ENCODE results near the gene HSPBP1. TPM values are rescaled to one million over a fixed set of nuclear protein-coding genes. Genes with fewer than 3 reads are reported as not detected.

HSPBP1 gene
- total RNA-seq, 1 experiment from 2014 or later = 63.0 TPM

DNA sequence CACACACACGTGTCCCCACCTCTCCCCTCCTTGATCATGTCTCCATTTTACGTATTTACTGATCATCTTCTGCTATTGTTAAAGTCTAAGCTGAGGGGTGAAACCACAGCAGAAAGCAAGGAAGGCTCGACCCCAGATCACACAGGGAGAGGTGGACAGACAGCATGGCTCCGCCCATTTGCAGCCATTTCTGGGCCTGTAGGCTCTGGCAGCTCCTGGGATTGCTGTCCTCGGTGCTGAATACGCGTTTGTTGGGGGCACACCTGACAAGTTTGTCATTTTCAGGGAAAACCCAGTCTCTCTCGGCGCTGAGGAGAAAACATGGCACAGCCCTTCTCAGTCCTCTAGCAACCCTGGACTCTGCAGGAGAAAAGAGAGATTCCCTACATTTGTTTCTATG is 59.4 kb downstream of the HSPBP1 start:
- no TSS peak for BruUV-seq (replicated peaks)
- Histone ChIP-seq H4K20me1 (ENCODE audit: insufficient read depth) (no peaks in the 10 kb centered on the region), H3K4me3 (replicated peaks in 1 of 2; ENCODE audit: low read depth in 1 of 2, low read length in 2 of 2) (no peak overlapping the region), H3K79me2 (ENCODE audit: insufficient read depth, low read length) (no peaks in the 10 kb centered on the region), H3K9me3 (ENCODE audit: control insufficient read depth in 1 of 2, insufficient read depth in 1 of 2, low read depth in 1 of 2, low read length in 2 of 2) (no peaks in the 10 kb centered on the region; a peak in 1 of 4 replicates), H3K9me2 (ENCODE audit: insufficient read depth) (no peaks in the 10 kb centered on the region), H3K27ac (ENCODE audit: low read depth, low read length) (no peak overlapping the region), H3K27me3 (ENCODE audit: insufficient read depth, low read length) (no peaks in the 10 kb centered on the region), H3K4me1 (ENCODE audit: control insufficient read depth in 1 of 2, insufficient read depth in 2 of 2, low read length in 2 of 2) (peaks cover 4 to 24% of the 10 kb centered on the region in 2 experiments; a peak in 3 of 4 replicates), H3K9ac (ENCODE audit: low read length) (no peak overlapping the region), H3K4me2 (ENCODE audit: low read length) (no peak overlapping the region), H2AFZ (ENCODE audit: low read depth, low read length, poor library complexity, severe bottlenecking) (no peak overlapping the region), H3K36me3 (ENCODE audit: control insufficient read depth in 1 of 2, insufficient read depth in 2 of 2, low read length in 2 of 2) (no peaks in the 10 kb centered on the region)
- CTCF ChIA-PET = no interaction called here
- intact Hi-C loops (cut with micrococcal nuclease) = no loop called here
- ATAC-seq (no peak), DNase-seq (ENCODE audit: low read depth, low spot score) (no peak)
- TF ChIP-seq, protein P1, sequence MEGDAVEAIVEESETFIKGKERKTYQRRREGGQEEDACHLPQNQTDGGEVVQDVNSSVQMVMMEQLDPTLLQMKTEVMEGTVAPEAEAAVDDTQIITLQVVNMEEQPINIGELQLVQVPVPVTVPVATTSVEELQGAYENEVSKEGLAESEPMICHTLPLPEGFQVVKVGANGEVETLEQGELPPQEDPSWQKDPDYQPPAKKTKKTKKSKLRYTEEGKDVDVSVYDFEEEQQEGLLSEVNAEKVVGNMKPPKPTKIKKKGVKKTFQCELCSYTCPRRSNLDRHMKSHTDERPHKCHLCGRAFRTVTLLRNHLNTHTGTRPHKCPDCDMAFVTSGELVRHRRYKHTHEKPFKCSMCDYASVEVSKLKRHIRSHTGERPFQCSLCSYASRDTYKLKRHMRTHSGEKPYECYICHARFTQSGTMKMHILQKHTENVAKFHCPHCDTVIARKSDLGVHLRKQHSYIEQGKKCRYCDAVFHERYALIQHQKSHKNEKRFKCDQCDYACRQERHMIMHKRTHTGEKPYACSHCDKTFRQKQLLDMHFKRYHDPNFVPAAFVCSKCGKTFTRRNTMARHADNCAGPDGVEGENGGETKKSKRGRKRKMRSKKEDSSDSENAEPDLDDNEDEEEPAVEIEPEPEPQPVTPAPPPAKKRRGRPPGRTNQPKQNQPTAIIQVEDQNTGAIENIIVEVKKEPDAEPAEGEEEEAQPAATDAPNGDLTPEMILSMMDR (IDR thresholded peaks at IDR 0.05 in 2 of 3, conservative IDR thresholded peaks at IDR 0.05 in 1 of 3; ENCODE audit: borderline replicate concordance in 1 of 3, insufficient read depth in 1 of 3, low read depth in 2 of 3, low read length in 2 of 3) = no peak
- TF ChIP-seq POLR2AphosphoS5 (IDR thresholded peaks at IDR 0.05; ENCODE audit: low read depth, low read length) (no peak), CBX3 (IDR thresholded peaks at IDR 0.05; ENCODE audit: low read depth) (no peak)
- TF ChIP-seq, protein P2, sequence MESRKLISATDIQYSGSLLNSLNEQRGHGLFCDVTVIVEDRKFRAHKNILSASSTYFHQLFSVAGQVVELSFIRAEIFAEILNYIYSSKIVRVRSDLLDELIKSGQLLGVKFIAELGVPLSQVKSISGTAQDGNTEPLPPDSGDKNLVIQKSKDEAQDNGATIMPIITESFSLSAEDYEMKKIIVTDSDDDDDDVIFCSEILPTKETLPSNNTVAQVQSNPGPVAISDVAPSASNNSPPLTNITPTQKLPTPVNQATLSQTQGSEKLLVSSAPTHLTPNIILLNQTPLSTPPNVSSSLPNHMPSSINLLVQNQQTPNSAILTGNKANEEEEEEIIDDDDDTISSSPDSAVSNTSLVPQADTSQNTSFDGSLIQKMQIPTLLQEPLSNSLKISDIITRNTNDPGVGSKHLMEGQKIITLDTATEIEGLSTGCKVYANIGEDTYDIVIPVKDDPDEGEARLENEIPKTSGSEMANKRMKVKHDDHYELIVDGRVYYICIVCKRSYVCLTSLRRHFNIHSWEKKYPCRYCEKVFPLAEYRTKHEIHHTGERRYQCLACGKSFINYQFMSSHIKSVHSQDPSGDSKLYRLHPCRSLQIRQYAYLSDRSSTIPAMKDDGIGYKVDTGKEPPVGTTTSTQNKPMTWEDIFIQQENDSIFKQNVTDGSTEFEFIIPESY (IDR thresholded peaks at IDR 0.05; ENCODE audit: extremely low read depth, insufficient replicate concordance, low read length) = no peak
- TF ChIP-seq, protein P3, sequence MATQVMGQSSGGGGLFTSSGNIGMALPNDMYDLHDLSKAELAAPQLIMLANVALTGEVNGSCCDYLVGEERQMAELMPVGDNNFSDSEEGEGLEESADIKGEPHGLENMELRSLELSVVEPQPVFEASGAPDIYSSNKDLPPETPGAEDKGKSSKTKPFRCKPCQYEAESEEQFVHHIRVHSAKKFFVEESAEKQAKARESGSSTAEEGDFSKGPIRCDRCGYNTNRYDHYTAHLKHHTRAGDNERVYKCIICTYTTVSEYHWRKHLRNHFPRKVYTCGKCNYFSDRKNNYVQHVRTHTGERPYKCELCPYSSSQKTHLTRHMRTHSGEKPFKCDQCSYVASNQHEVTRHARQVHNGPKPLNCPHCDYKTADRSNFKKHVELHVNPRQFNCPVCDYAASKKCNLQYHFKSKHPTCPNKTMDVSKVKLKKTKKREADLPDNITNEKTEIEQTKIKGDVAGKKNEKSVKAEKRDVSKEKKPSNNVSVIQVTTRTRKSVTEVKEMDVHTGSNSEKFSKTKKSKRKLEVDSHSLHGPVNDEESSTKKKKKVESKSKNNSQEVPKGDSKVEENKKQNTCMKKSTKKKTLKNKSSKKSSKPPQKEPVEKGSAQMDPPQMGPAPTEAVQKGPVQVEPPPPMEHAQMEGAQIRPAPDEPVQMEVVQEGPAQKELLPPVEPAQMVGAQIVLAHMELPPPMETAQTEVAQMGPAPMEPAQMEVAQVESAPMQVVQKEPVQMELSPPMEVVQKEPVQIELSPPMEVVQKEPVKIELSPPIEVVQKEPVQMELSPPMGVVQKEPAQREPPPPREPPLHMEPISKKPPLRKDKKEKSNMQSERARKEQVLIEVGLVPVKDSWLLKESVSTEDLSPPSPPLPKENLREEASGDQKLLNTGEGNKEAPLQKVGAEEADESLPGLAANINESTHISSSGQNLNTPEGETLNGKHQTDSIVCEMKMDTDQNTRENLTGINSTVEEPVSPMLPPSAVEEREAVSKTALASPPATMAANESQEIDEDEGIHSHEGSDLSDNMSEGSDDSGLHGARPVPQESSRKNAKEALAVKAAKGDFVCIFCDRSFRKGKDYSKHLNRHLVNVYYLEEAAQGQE (IDR thresholded peaks at IDR 0.05; ENCODE audit: low read depth) = peak; percentile 65
- POLR2A ChIA-PET = interaction anchor here (1.2 kb wide), 1 partner anchor 14 kb away, joined by 3 read pairs; no protein-coding TSS in a partner anchor
- RAD21 ChIA-PET (ENCODE audit: low non-redundant PET in 1 of 2, low total read pairs in 2 of 2, uncharacterized antibody in 2 of 2, unreplicated experiment in 2 of 2) = no interaction called here
